OCI-LY1 (cell line): Measurements from ENCODE around the gene ZNF609.

ENCODE experiments used
- CTCF ChIP-seq: fragments of 200-600 bp; sonication (generic), shearing (Covaris generic); IDR thresholded peaks from 2 replicates; pipeline ENCODE4 v1.5.1; 2017; ENCODE audit warnings: mild to moderate bottlenecking, antibody characterized with exemption, low read length, moderate library complexity, mixed read lengths
- EZH2 ChIP-seq: fragments of 200-600 bp; sonication (generic), shearing (Covaris generic); IDR thresholded peaks from 2 replicates; pipeline ENCODE4 v1.8.0; 2017; ENCODE audit warnings: borderline replicate concordance, mixed run types, mild to moderate bottlenecking, antibody characterized with exemption, low read length, moderate library complexity, mixed read lengths

GRCh38 chr15:64690578-64691296 is 230.4 kb downstream of the ZNF609 start:
- TF ChIP-seq CTCF (peak; percentile 31; the same call in 1 of the 2 replicates), EZH2 (no peak)
